HG03354 (cell line): ENCODE data around the gene CHST11.

Experiments used
- ATAC-seq: cut with Tn5 transposase; IDR thresholded peaks from one replicate; pipeline ENCODE4 v1.9.1; 2021; ENCODE audit warnings: mild to moderate bottlenecking; ENCODE audit not compliant: unreplicated experiment, poor library complexity, severe bottlenecking

CHST11 gene

DNA sequence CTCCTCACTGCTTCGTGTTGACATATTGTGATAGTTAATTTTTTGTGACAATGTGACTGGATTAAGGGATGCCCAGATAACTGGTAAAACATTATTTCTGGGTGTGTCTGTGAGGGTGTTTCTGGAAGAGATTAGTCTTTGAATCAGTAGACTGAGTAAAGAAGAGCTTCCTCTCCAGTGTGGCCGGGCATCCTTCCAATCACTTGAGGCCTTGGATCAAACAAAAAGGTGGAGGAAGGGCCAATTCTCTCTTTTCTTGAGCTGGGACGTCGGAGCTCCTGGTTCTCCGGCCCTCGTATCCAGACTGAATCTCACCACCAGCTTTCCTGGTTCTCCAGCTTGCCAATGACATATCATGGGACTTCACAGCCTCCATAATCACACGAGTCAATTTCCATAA lies 240.4 kb downstream of the CHST11 start:
- no peak for ATAC-seq

DNA sequence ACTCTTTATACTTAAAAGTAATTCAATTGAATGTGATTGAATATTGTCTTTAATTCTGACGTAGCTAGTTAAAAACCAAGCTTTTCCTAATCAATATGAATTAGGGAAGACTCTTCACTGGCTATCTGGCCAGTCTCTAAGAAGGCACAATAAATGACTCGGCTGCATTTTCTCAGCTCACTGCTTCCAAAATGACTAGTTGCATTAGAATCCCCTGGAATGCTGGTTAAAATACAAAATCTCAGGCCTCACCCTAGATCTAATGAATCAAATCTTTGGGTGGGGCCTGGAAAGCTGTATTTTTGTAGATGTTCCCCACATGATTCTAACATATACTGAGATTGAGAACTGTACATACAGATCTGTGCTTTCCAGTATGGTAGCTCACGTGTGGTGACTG lies 242.1 kb downstream of the CHST11 start:
- ATAC-seq: no peak

DNA sequence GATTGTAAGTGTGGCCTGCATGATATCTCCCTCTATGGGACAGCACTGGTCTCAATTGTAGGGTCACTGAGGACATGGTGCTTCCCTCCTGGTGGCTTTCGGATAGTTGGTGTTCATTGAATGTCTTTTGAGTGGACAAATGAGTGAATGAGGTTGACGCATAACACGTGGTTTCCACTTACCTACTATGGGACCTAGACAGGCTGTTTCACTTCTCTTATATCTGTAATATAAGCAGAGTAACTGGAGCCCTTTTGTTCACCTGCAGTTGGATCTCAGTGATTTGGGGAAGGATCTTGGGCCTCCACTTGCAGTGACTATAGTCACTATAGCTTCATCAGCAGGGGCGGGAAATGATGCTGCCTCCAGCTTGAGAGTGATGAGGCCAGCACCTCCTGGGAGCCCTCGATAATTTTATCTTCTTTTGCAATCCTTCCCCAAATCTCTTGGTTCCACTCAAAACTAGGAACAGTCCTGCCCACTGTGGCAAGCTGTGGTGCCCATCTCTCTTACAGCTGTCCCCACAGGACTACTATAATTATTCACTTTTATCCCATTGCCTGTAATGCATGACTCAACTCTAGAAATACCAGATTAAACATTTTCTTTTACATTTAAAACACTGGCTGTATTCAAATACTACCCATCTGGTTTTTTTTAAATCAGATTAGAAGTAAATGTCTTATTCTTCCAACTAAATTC lies 242.9 kb downstream of the CHST11 start:
- ATAC-seq: peak; percentile 58

DNA sequence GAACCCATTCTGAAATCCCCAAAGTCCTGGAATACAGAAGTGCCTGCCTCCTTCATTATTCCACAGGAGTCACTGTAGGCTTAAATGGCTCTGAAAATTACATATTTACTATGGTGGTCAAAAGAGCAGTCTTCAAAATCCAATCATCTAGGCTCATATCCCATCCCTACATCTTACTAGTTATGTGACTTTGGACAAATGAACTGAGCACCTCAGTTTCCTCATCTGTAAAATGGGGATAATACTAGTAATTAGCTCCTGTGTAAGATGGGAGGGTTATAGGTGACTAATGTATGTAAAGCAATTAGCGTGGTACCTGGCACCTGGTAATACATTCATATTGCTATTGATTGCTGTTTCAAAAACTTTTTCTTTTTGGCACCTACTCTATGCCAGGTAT lies 243.6 kb downstream of the CHST11 start:
- ATAC-seq: no peak

DNA sequence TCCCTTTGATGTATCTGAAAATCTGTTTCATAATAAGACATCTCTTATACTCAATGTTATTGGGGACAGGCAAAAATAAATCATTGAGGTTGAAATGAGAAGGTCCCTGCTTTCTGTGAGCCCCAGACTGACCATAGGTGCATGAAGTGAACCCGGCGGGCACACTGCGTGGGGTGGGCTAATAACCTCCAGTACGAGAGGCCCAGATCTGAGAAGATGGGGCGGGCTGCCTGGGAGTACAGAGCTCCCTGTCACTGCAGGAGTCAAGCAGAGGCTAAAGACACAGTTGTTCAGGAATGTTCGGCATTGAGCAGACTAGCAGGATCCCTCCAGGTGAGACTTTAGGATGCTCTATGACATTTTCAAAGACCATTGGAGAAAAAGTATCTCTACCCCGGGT lies 244.6 kb downstream of the CHST11 start:
- no peak for ATAC-seq

DNA sequence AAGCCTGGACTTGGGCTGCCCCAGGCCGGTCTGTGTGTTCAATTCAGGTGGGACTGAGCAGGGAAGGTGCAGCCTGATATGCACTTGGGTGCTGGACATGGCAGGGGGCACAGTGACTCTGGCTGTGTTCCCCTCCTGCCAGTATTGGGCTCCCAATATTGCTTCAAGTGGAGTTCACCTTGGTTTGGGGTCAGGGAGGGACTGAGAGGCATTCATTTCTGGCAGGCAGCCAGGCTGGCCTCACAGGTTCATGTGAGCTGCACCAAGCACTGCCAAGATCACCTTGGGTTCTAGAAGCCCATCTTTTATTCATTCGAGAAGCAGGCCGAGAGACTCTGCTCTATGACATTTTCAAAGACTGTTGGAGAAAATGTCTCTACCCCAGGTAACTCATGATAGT lies 245.0 kb downstream of the CHST11 start:
- no peak for ATAC-seq

DNA sequence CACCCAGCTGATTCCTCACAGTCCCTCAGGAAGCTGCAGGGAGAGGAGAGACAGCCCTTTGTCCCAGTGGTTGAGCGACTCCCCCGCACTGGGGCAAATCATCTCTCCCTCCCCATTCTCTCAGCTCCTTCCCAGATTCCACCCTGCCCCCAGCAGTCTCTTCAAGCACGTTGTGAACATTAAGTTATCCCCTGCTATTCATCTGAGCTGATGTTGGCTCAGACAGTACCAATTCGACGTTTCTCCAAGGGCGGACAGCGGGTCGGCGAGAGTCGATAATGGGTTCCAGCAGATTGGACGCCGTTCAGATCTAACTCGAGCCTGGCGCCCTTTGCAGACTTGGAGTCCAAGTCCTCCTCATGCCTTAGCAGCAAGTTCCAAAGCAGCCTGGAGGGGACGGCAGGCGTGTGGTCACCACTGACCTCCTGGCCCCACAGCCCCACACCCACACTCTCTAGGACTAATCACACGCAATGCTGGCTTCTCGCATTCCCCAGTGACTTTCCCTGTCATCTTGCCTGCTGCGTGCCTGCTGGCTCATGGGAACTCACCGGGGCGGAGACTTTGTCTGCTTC lies 245.9 kb downstream of the CHST11 start:
- ATAC-seq: no peak

DNA sequence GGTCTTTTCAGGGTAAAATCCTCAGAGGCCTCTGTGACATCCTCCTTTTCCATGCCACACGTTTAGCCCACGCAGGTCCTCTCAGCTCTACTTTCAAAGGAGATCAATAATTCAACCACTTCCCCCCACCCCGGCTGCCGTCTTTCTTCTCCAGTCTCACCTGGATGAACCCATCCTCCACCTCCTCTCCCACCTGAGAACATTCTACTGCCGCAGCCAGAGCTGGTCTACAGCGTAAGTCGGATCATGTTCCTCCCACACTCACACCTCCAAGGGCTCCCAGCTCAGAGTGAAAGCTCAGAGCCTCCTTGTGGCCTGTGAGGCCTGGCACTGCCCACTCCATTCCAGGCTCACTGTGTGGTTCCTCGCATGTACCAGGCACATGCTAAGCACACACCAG lies 246.6 kb downstream of the CHST11 start:
- ATAC-seq: no peak

DNA sequence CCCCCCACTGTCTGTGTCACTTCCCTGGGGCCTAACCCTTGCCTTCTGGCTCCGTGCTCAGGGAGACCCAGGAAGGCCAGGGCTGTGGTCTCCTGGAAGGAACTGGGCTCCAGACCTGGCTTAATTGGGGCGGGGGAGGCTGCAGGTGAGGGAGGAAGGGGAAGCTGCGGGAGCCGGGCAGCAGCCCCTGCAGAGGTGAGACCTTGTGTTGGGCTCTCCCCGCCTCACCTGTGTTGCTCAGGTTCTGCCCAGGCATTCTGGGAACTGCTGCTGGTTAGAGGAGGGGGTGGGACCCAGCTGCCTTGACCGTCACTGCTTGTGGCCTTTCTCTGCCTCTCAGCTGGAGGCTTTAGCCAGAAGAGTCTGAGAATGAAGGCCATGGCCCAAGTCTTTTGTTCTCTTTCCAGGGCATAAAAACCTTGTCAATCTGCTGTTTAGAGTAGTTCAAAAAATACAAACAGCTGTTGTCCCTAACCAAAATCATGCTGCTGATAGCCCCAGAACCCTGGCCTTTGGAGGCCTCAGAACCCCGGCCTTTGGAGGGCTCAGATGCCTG lies 247.6 kb downstream of the CHST11 start:
- ATAC-seq: no peak

DNA sequence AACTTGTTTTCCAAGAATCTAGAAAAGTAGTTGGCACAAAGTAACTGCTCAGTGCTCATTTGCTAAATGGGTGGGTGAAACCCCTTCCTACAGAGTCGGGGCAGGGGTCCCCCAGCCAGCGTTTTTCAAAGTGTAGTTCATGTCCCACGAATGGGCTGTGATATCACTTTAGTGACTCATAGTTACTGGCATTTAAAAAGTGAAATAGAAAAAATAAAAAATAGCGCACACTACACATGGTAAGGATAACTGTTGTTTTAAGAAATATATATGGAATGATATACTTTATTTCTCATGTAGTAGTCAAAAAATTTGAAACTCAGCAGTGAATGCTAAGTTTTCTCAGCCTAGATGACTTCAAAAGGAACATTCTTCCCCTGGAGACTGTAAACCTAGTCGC lies 250.4 kb downstream of the CHST11 start:
- ATAC-seq: no peak

DNA sequence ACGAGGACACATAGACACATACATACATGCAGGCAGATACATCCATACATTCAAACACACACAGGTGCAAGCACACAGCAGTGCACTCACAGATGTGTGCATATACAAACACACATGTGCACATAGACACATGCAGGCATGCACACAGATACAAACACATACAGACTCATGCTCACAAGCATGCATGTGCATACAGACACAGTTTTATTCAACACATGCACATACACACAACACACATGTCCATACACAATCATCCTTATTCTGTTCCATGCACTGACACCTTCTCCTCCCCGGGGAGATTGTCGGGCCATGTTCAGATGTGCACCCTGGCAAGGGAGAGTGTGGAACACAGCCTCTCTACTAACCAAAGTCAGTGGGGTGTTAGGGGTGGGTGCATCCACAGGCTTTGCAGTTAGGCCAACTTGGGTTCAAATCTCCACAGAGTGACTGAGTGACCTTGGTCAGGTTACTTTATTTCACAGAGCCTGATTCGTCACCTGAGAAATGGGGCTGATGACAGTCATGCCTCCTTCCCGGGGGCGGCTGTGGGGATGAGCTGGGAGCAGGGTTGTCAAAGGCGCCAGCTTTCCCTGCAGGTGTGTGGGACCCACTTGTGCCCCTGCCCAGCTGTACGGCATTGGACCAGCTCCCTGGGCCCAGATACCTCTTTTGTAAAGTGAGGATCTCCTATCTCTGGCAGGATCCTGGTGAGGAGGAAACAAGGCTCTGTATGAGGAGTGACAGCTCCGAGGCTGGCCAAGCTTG lies 251.2 kb downstream of the CHST11 start:
- ATAC-seq: no peak

DNA sequence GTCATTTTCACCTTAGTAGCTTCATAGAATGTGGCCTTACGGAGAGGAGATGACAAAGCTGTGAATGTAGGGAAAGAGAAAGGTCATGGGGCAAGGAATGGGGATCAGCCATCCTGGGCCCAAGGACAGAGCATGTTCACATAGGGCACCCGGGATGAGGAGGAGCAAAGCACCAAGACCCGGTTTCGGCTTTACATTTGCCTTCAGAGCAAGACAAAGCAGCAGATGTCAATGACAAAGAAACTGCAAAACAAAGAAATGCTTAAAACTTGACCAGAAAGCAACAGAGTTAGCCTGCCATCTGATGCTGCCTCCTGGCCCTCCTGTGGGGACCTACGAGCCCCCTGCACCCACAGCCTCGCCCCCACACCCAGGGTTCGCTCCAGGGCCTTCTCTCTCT lies 252.1 kb downstream of the CHST11 start:
- no peak for ATAC-seq

DNA sequence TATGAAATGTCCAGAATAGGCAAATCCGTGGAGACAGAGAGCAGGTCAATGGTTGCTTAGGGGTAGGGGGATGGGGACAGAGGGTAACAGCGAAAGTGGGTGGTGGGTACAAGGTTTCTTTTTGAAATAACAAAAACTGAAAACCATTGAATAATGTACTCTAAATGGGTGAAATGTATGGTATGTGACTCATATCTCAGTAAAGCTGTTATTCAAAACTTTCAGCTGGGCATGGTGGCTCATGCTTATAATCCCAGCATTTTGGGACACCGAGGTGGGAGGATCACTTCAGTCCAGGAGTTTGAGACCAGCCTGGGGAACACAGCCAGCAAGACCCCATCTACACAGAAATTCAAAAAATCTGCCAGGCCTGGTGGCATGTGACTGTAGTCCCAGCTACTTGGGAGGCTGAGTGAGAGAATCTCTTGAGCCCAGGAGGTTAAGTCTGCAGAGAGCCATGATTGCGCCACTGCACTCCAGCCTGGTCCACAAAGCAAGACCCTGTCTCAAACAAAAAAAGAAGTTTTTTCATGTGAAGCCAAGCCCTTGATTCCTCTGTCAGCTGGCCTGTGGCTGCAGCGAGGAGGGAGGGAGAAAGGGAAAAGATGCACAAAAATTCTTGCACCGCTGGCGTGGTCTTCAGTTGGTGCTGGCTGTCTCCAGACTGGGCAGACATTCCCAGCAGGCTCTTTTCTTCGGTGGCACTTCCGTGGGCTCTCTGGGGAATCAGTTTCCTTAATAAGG lies 253.1 kb downstream of the CHST11 start:
- ATAC-seq: no peak

DNA sequence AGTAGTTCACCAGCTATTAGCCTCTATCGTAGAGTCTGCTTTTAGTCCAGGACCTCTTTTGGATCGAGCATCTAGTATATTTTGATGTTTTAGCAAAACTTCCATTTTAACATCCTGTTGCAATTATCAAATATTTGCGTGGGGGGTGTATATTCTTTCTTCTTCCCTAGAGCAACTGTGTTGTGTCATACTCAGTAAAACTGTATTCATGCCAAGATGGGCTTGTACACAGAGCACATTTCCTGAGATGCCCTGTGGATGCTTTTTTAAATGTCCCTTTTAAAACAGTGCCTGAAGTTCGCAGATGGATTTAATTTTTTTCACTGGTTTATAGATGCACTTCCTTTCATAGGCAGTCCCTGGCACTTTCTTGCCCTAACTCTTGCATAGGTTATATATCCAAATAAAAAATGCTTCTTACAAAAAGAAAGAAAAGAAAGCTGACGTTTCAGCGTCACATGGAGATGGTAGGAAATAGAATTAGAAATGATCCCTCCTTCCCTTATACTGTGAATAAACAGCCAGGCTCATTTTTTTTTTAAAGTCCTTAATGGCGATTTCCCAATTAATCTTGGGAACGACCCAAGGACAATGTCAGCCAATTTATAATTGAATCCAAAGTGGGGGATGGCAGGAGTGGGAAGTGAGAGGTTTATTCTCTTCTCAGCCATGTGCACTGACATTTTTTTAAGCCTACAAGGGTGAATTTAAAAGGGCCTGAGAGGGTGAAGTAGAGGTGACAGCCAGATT lies 254.4 kb downstream of the CHST11 start:
- no peak for ATAC-seq

DNA sequence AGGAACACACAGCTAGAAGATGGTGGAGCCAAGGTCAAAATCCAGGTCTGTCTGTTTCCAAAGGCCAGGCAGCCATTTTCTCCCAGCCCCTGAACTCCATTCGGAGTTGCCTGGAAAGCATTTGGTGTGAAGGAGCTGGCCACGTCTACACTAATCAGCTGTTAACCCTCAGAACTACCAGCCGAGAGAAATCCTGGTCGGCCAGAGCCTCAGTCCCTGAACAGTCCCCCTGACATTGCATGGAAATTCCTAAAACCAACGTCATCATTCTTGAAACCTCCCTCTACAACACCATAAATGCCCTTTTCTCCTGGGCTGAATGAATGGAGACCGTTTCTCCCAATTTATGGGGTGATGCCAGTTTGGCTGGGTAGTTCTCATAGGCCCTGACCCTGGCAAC lies 255.7 kb downstream of the CHST11 start:
- no peak for ATAC-seq

DNA sequence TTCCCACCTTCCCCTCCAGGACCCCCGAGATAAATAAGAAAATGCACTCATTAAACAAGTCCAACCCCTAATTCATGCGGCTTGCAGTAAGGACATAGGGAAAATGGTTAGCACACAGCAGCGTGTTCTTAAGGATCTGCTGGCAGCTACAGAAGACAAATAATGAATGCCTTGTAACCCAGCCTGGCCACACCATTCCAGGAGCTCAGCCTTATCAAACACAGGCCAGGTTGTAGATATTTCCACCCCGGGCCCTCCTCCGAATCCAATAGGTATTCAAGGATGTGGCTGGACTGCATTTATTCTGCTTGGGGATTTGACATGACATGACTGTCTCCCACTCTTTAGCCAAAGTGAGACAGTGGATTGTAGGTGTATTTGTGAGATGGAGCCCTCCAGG lies 256.2 kb downstream of the CHST11 start:
- no peak for ATAC-seq

DNA sequence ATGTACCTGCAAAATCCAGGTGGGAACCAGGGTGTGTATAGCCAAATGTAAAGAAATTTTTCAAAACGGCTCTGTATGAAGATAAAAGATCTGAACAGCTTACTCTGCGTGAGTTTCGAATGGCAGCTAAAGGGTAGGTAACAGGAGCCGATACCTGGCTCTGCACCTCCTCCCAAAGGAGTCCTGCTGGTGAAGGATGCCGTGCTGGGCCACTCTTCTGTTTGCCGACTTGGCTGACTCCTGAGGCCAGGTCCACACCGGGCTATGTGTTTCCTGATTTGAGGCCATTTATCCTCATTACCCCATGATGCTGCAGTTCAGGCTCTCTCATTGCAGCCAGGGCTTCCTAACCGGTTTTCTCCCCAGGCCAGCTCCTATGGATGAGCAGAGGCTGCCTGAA lies 256.7 kb downstream of the CHST11 start:
- ATAC-seq: no peak

DNA sequence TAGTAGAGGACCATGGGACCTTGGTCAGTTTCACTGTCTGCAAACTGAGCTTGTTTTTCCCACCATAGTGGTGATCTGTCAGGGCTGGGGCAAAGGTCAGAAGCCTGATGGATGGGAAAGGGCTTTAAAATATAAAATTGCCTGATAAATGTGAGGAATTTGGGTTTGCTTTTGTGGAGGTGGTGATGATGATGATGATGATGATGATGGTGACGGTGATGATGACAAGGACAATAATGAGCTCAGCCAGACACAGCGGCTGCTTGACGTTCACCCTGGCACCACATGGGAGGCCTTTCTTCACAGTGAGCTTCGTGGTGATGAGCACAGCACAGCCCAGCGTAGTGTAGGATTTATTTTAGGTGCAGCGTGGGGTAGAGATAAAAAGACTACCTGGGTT lies 257.6 kb downstream of the CHST11 start:
- ATAC-seq: no peak

DNA sequence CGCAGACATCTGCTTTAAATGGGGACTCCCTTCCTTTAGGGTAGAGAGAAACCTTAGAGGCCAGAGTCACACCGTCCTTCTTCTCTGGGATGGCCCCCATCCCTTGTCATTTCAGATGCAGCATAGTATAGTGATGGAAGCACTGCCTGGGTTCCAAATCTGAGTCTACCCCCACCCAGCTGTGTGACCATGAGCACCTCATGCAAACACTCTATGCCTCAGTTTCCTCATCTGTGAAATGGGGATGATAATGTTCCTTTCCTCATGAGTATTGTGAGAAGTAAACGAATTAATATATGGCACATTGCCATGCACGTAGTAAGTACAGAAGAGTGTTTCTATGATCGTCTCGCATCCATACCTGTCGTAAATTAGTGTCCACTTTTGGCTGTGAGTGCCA lies 259.4 kb downstream of the CHST11 start:
- no peak for ATAC-seq
